T1000 (cell line): ENCODE measurements around the gene POLQ.
"Not testable (repeated sequence)": the region's sequence is repeated elsewhere in the genome, so short reads cannot be mapped to it uniquely, and the experiment has no call there.

ENCODE experiments used
- DNase-seq: peaks from one replicate; lab custom pipeline; 2025; ENCODE audit warnings: mixed read lengths; lab: John Stamatoyannopoulos, UW

POLQ gene

GRCh38 chr3:121418182-121418581, 127.6 kb downstream of the POLQ start:
- DNase-seq = no peak

- DNase-seq = no peak
Measured at GRCh38 chr3:121414924-121415323, 130.9 kb downstream of the POLQ start.

- DNase-seq = no peak
Measured at GRCh38 chr3:121411523-121411922, 134.3 kb downstream of the POLQ start.

GRCh38 chr3:121405631-121406030, 140.2 kb downstream of the POLQ start:
- DNase-seq = no peak

GRCh38 chr3:121399820-121400219, 146.0 kb downstream of the POLQ start:
- no peak for DNase-seq

GRCh38 chr3:121398051-121398450, 147.7 kb downstream of the POLQ start:
- DNase-seq = not testable (repeated sequence)

- not testable (repeated sequence) for DNase-seq
Measured at GRCh38 chr3:121395967-121396366, 149.8 kb downstream of the POLQ start.

GRCh38 chr3:121388308-121388707, 157.5 kb downstream of the POLQ start:
- not testable (repeated sequence) for DNase-seq
